B cell (primary cell): Measurements from ENCODE around the gene RIOK3.

ENCODE experiments used
- CTCF ChIP-seq: fragments of 200-600 bp; IDR thresholded peaks from one replicate; pipeline ENCODE4 v1.8.0; 2022; ENCODE audit warnings: antibody characterized with exemption, mild to moderate bottlenecking
- EZH2 ChIP-seq: IDR thresholded peaks from 2 replicates; pipeline ENCODE4 v1.6.1; 2012; ENCODE audit warnings: borderline replicate concordance, low read depth, mild to moderate bottlenecking, moderate library complexity, low read length; ENCODE audit not compliant: insufficient read depth, poor library complexity, severe bottlenecking

GRCh38 chr18:23452347-23452727 is 750 bp upstream of the RIOK3 start:
- no peak for TF ChIP-seq CTCF
- TF ChIP-seq EZH2 = no peak
